ENCODE data around the gene CYSRT1. TPM values are rescaled to one million over a fixed set of nuclear protein-coding genes. Genes with fewer than 3 reads are reported as not detected.
"Not testable (repeated sequence)": the region's sequence is repeated elsewhere in the genome, so short reads cannot be mapped to it uniquely, and the experiment has no call there.

The CYSRT1 gene
- polyA plus RNA-seq, 1 of the 3 experiments (the other 2 are of a cell fraction): 2.1 TPM

DNA sequence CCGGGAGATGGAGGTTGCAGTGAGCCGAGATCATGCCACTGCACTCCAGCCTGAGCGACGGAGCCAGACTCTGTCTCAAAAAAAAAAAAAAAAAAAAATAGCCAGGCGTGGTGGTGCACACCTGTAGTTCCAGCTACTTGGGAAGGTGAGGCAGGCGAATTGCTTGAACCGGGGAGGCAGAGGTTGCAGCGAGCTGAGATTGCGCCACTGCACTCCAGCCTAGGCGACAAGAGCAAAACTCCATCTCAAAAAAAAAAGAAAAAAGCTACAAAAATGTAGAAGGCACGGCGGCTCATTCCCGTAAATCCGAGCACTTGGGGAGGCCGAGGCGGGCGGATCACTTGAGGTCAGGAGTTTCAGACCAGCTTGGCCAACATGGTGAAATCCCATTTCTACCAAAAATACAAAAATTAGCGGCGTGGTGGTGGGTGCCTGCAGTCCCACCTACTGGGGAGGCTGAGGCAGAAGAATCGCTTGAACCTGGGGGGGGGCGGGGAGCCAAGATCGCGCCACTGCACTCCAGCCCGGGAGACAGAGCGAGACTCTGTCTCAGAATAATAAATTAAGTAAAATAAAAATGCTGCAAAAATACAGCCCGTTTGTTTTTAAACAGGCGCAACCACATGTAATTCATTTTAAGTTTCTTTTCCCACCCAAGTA lies 14.7 kb downstream of the CYSRT1 start:
- H3F3A ChIP-seq (replicated peaks; ENCODE audit: insufficient read depth): peaks cover 19% of the 10 kb centered on the region
- H4K20me1 ChIP-seq (ENCODE audit: insufficient read depth): peaks cover 29% of the 10 kb centered on the region
- ChIA-PET CTCF (interaction anchor here (1.1 to 3.8 kb wide), 13 partner anchors 11 to 210 kb away, joined by 3 to 33 read pairs (median 4); partner anchors contain the start of genes NELFB, NPDC1, NRARP and RNF224), POLR2A (interaction anchor here (1.2 to 6.4 kb wide), 6 partner anchors 16 to 153 kb away, joined by 4 to 83 read pairs (median 14); partner anchors contain the start of genes ANAPC2, CYSRT1, MAN1B1 and NELFB)
- peak overlapping the region; percentile 57 to 71 for H3K4me3 ChIP-seq (ENCODE audit: low read depth in 2 of 2, low read length in 1 of 2)
- WGBS (ENCODE audit: low lambda C conversion rate): 55% methylated on average over 27 of the region's 27 CpGs
- H3K9me3 ChIP-seq; H3K27me3 ChIP-seq (ENCODE audit: insufficient read depth); DNase-seq; H2AFZ ChIP-seq (ENCODE audit: low read depth); H3K9me2 ChIP-seq: not testable (repeated sequence)
- peak overlapping the region; percentile 95 to 98 for H3K27ac ChIP-seq (ENCODE audit: low read depth in 2 of 2, low read length in 1 of 2)
- H3K9ac ChIP-seq: peak overlapping the region; percentile 94
- peaks cover 13 to 20% of the 10 kb centered on the region in 2 experiments for H3K36me3 ChIP-seq (replicated peaks in 1 of 2; ENCODE audit: control insufficient read depth in 1 of 2, insufficient read depth in 2 of 2, low read length in 1 of 2)
- H3K4me1 ChIP-seq (ENCODE audit: control insufficient read depth in 1 of 2, insufficient read depth in 2 of 2, low read depth in 1 of 2, low read length in 1 of 2): peaks cover 17 to 37% of the 10 kb centered on the region in 2 experiments; a peak in 2 of 4 replicates
- peak overlapping the region; percentile 97 for H3K4me2 ChIP-seq
- H3K79me2 ChIP-seq (ENCODE audit: insufficient read depth): peaks cover 55% of the 10 kb centered on the region

GRCh38 chr9:137240318-137240840 lies 15.4 kb downstream of the CYSRT1 start:
- CTCF ChIA-PET: interaction anchor here (1.1 to 2.1 kb wide), 11 partner anchors 11 to 211 kb away, joined by 3 to 9 read pairs (median 4); partner anchors contain the start of genes EXD3, NELFB, NOXA1 and NPDC1
- Histone ChIP-seq H3K27me3 (ENCODE audit: insufficient read depth) (no peaks in the 10 kb centered on the region), H3K4me2 (peak overlapping the region; percentile 97), H3K9ac (peak overlapping the region; percentile 94), H2AFZ (ENCODE audit: low read depth) (peak overlapping the region; percentile 58; the same call in 1 of the 2 replicates), H3F3A (replicated peaks; ENCODE audit: insufficient read depth) (peaks cover 19% of the 10 kb centered on the region), H3K4me1 (ENCODE audit: control insufficient read depth in 1 of 2, insufficient read depth in 2 of 2, low read depth in 1 of 2, low read length in 1 of 2) (peaks cover 17 to 37% of the 10 kb centered on the region in 2 experiments; a peak in 2 of 4 replicates), H3K36me3 (replicated peaks in 1 of 2; ENCODE audit: control insufficient read depth in 1 of 2, insufficient read depth in 2 of 2, low read length in 1 of 2) (peaks cover 13 to 20% of the 10 kb centered on the region in 2 experiments), H3K9me2 (no peaks in the 10 kb centered on the region), H4K20me1 (ENCODE audit: insufficient read depth) (peaks cover 29% of the 10 kb centered on the region), H3K79me2 (ENCODE audit: insufficient read depth) (peaks cover 55% of the 10 kb centered on the region), H3K4me3 (ENCODE audit: low read depth in 2 of 2, low read length in 1 of 2) (peak overlapping the region; percentile 57 to 71), H3K27ac (ENCODE audit: low read depth in 2 of 2, low read length in 1 of 2) (peak overlapping the region; percentile 95 to 98), H3K9me3 (no peaks in the 10 kb centered on the region)
- POLR2A ChIA-PET: interaction anchor here (0.8 to 6.4 kb wide), 20 partner anchors 10 to 170 kb away, joined by 3 to 83 read pairs (median 6); partner anchors contain the start of genes ANAPC2, CYSRT1, DPP7 and GRIN1
- DNase-seq: peak; percentile 84
- WGBS (ENCODE audit: low lambda C conversion rate): no CpG with 5 or more reads among the region's 58 CpGs
- TF ChIP-seq POLR2AphosphoS5 (IDR thresholded peaks at IDR 0.05; ENCODE audit: low read depth, low read length): no peak; the same call in 1 of the 2 replicates
- no peak for TF ChIP-seq GABPA (IDR thresholded peaks at IDR 0.05; ENCODE audit: low read depth)
- no peak for TF ChIP-seq IRF3 (IDR thresholded peaks at IDR 0.05; ENCODE audit: low read depth, low read length)
- TF ChIP-seq USF1 (IDR thresholded peaks at IDR 0.05; ENCODE audit: borderline replicate concordance, low read depth): peak; percentile 63
- TF ChIP-seq EZH2phosphoT487 (IDR thresholded peaks at IDR 0.05; ENCODE audit: borderline replicate concordance, low read depth): no peak
- no peak; the same call in 1 of the 2 replicates for TF ChIP-seq USF2 (IDR thresholded peaks at IDR 0.05; ENCODE audit: borderline replicate concordance, low read depth, low read length)
- no peak for TF ChIP-seq GATA2 (CRISPR knock-in tag; IDR thresholded peaks at IDR 0.05)
- TF ChIP-seq NRF1 (IDR thresholded peaks at IDR 0.05; ENCODE audit: low read depth, low read length): peak; percentile 59
- no peak for TF ChIP-seq SMC3 (IDR thresholded peaks at IDR 0.05; ENCODE audit: low read depth, low read length)
- TF ChIP-seq FOXJ3 (CRISPR knock-in tag; IDR thresholded peaks at IDR 0.05): no peak
- TF ChIP-seq, protein P1, sequence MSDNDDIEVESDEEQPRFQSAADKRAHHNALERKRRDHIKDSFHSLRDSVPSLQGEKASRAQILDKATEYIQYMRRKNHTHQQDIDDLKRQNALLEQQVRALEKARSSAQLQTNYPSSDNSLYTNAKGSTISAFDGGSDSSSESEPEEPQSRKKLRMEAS (IDR thresholded peaks at IDR 0.05; ENCODE audit: low read depth): peak; percentile 92
- TF ChIP-seq REST (IDR thresholded peaks at IDR 0.05; ENCODE audit: low read depth, low read length): no peak
- TF ChIP-seq NFIC (IDR thresholded peaks at IDR 0.05; ENCODE audit: borderline replicate concordance): peak; percentile 74
- no peak for TF ChIP-seq EP300 (IDR thresholded peaks at IDR 0.05; ENCODE audit: borderline replicate concordance in 1 of 2, low read depth in 1 of 2, low read length in 1 of 2)
- no peak for TF ChIP-seq MEF2A (IDR thresholded peaks at IDR 0.05; ENCODE audit: borderline replicate concordance, low read depth)
- TF ChIP-seq ELF1 (IDR thresholded peaks at IDR 0.05): no peak
- TF ChIP-seq RCOR1 (IDR thresholded peaks at IDR 0.05; ENCODE audit: low read length): no peak
- TF ChIP-seq JUND (IDR thresholded peaks at IDR 0.05): no peak
- no peak for TF ChIP-seq TEAD4 (IDR thresholded peaks at IDR 0.05; ENCODE audit: borderline replicate concordance, insufficient read depth)
